Measurements from ENCODE around the gene HYAL2.

Gene HYAL2

DNA sequence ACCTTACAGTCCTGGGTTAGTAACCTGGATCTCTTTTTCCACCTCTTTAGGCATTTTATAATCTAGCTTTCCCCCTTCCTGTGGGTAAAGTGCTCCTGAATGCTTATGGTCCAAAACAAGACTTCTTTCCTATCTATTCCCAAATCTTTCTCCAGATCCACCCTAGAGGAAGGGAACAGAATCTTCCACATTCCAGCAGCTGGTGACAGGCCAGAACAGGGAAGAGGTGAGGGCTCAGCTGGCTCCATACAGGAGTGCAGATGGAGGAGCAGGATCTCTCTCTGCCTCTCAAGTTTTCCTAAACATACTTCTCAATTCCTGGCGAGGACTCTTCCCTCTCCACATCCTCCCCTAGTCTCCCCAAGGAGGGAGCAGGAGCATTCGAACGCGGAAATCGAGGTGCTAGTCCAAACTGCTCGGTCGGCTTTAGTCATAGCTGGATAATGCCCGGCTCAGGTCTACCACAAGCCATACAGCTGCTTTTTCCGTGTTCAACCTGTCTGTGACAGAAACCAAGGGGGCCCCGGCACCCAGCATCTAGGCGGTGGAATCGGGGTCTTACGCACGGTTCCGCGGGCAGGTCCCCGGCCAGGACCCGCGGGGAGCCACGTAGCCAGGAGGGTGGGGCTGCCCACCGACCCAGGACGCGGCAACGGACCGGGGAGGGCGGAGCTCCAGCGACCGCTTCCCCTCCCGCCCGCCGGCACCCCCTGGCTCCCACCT, 14.1 kb upstream of the HYAL2 start (continued):
- TF ChIP-seq SP2 (tag by site-specific recombination; IDR thresholded peaks at IDR 0.05) (no peak), REPIN1 (tag by site-specific recombination; IDR thresholded peaks at IDR 0.05; ENCODE audit: low read depth) (0 out of 2 replicates have a peak, but pooled peaks have one; percentile 40), ZNF223 (tag by site-specific recombination; IDR thresholded peaks at IDR 0.05) (peak; percentile 97), ZSCAN16 (tag by site-specific recombination; IDR thresholded peaks at IDR 0.05) (0 out of 2 replicates have a peak, but pooled peaks have one; percentile 26), ZBTB20 (tag by site-specific recombination; IDR thresholded peaks at IDR 0.05) (peak; percentile 99), ZNF335 (tag by site-specific recombination; conservative IDR thresholded peaks at IDR 0.05) (peak; percentile 35)

DNA sequence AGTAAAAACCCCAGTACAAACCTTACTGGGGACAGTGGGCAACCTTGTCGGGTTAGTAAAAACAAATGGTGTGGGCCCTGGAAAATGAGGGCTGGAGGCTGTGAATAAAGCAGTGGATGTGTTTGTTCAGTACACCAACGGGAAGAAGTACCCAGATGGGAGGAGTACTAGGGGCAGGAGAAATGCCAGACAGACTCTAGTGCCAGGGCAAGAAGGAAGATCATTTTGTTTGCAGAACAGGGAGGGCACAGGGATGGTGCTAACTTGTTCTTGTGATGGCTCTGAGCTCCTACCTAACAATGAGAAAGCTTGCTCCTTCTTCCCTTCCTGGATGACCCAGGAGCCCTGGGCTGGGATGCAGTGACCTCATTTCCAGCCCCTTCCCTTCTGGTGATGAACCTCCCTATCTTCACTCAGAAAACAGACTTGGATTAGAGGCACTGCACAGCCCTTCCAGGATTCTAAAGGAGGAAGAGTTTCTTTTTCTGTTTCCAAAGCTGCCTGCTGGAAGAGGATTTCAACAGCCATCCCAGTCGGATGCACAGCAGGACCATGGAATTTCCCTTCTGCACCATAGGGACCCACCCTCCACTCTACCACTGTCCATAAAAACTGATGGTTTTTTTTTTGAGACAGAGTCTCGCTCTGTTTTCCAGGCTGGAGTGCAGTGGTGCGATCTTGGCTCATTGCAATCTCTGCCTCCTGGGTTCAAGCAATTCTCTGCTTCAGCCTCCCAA, 12.0 kb upstream of the HYAL2 start:
- 0 out of 2 replicates have a peak, but pooled peaks have one; percentile 11 for TF ChIP-seq ZNF600 (tag by site-specific recombination; IDR thresholded peaks at IDR 0.05)
- no peak for TF ChIP-seq KLF9 (tag by site-specific recombination; IDR thresholded peaks at IDR 0.05; ENCODE audit: low read depth)
- no peak overlapping the region for H3K4me3 ChIP-seq (ENCODE audit: low read depth, low read length)
- H3K27ac ChIP-seq (ENCODE audit: extremely low read depth, low read depth, low read length) = no peak overlapping the region
- CTCF ChIA-PET = interaction anchor here (1.0 to 1.6 kb wide), 2 partner anchors 11 to 209 kb away, joined by 4 to 5 read pairs; no protein-coding TSS in a partner anchor
- H3K36me3 ChIP-seq (ENCODE audit: control insufficient read depth in 2 of 2, insufficient read depth in 1 of 2, low read length in 2 of 2) = peaks cover 3 to 51% of the 10 kb centered on the region in 2 experiments
- H3K4me1 ChIP-seq (ENCODE audit: control insufficient read depth, insufficient read depth, low read length) = no peaks in the 10 kb centered on the region; the same call in 1 of the 2 replicates
- no peaks in the 10 kb centered on the region for H3K9me3 ChIP-seq (ENCODE audit: control insufficient read depth, insufficient read depth, low read depth, low read length)
- POLR2A ChIA-PET = interaction anchor here (0.9 to 2.2 kb wide), 2 partner anchors 35 to 70 kb away, joined by 3 to 4 read pairs; partner anchors contain the start of genes HYAL3 and NAA80

DNA sequence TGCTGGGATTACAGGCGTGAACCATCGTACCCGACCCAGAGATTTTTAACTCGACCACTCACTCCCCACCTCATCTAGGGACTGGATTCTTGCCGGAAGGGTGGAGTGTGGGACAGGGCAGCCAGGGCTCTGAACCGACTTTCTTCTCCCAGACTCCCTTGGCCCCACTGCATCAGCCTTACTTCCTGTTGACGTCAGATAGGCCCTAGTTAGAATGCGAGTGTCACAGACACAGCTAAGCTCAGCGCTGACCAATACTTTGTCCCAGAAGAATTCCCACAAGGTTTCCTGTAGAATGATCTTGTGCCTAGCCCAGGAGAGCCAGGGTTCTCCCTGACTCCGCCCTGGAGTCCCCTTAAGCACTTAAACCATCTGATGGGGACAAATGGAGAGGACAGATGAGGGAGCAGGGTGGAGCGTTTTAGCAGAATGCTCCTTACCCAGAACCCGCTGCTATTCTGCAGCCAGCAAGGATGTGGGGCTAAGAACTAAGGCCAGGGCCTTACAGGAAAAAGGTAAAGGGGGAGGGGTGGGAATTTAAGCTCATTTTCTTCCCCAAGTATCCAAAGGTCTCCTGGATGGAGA, 11.3 kb upstream of the HYAL2 start:
- Histone ChIP-seq H3K27ac (ENCODE audit: extremely low read depth, low read depth, low read length) (no peak overlapping the region), H3K4me3 (ENCODE audit: low read depth, low read length) (no peak overlapping the region), H3K9me3 (ENCODE audit: control insufficient read depth, insufficient read depth, low read depth, low read length) (no peaks in the 10 kb centered on the region), H3K4me1 (ENCODE audit: control insufficient read depth, insufficient read depth, low read length) (no peaks in the 10 kb centered on the region; the same call in 1 of the 2 replicates), H3K36me3 (ENCODE audit: control insufficient read depth in 2 of 2, insufficient read depth in 1 of 2, low read length in 2 of 2) (peaks cover 3 to 55% of the 10 kb centered on the region in 2 experiments)
- POLR2A ChIA-PET = interaction anchor here (0.6 to 2.2 kb wide), 3 partner anchors 29 to 69 kb away, joined by 3 to 4 read pairs (median 3); partner anchors contain the start of genes HYAL3 and NAA80
- TF ChIP-seq ZNF610 (tag by site-specific recombination; IDR thresholded peaks at IDR 0.05; ENCODE audit: borderline replicate concordance) = no peak
- TF ChIP-seq HOXD13 (CRISPR knock-in tag; IDR thresholded peaks at IDR 0.05; ENCODE audit: borderline replicate concordance) = no peak
- no peak for TF ChIP-seq ZNF549 (tag by site-specific recombination; IDR thresholded peaks at IDR 0.05)
- TF ChIP-seq MYNN (tag by site-specific recombination; IDR thresholded peaks at IDR 0.05; ENCODE audit: borderline replicate concordance) = no peak
- TF ChIP-seq, protein P1, sequence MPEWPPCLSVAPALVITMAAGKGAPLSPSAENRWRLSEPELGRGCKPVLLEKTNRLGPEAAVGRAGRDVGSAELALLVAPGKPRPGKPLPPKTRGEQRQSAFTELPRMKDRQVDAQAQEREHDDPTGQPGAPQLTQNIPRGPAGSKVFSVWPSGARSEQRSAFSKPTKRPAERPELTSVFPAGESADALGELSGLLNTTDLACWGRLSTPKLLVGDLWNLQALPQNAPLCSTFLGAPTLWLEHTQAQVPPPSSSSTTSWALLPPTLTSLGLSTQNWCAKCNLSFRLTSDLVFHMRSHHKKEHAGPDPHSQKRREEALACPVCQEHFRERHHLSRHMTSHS (tag by site-specific recombination; IDR thresholded peaks at IDR 0.05) = no peak
- TF ChIP-seq ZNF16 (tag by site-specific recombination; IDR thresholded peaks at IDR 0.05; ENCODE audit: low read depth) = no peak
- TF ChIP-seq ZNF132 (tag by site-specific recombination; IDR thresholded peaks at IDR 0.05; ENCODE audit: borderline replicate concordance) = no peak
- TF ChIP-seq ZNF37A (tag by site-specific recombination; IDR thresholded peaks at IDR 0.05) = no peak
- CTCF ChIA-PET = interaction anchor here (1.0 to 1.6 kb wide), 2 partner anchors 10 to 210 kb away, joined by 4 to 5 read pairs; no protein-coding TSS in a partner anchor

DNA sequence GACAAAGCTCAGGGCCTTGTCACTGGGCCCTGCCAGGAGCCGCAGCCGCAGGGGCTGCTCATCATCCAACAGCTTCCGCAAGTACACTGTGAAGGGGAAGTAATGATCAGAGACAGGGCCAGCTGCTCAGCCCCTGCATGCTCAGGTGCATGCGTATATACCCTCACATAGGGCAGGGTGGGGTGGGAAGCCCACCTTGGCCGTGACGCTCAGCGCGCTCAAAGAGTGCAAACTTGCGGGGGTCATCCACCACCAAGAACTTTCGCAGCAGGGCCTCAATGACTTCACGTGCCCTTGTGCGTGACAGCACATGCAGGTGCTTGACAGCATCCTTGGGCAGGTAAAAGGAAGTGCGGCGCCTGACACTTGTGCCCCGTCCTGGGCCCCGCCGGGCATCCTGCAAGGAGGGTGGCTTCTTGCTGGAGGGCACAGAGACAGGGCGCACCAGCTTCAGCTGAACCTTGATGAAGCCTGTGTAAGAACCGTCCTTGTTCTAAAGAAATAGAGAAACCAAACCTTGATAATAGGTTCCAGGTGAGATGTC, 8.9 kb upstream of the HYAL2 start:
- ChIA-PET POLR2A (interaction anchor here (1.0 to 1.3 kb wide), 2 partner anchors 11 to 32 kb away, joined by 3 read pairs; partner anchors contain the start of genes HYAL3 and NAA80), CTCF (no interaction called here)
- H3K4me1 ChIP-seq (ENCODE audit: control insufficient read depth, insufficient read depth, low read length) = no peaks in the 10 kb centered on the region; the same call in 1 of the 2 replicates
- H3K9me3 ChIP-seq (ENCODE audit: control insufficient read depth, insufficient read depth, low read depth, low read length) = no peaks in the 10 kb centered on the region
- H3K36me3 ChIP-seq (ENCODE audit: control insufficient read depth in 2 of 2, insufficient read depth in 1 of 2, low read length in 2 of 2) = peaks cover 6 to 61% of the 10 kb centered on the region in 2 experiments
- H3K27ac ChIP-seq (ENCODE audit: extremely low read depth, low read depth, low read length) = no peak overlapping the region
- H3K4me3 ChIP-seq (ENCODE audit: low read depth, low read length) = no peak overlapping the region
- TF ChIP-seq ZNF626 (tag by site-specific recombination; IDR thresholded peaks at IDR 0.05) (no peak), ZNF214 (tag by site-specific recombination; IDR thresholded peaks at IDR 0.05; ENCODE audit: borderline replicate concordance) (no peak), ZNF501 (tag by site-specific recombination; IDR thresholded peaks at IDR 0.05) (no peak), ZNF571 (tag by site-specific recombination; IDR thresholded peaks at IDR 0.05) (no peak), ZNF157 (tag by site-specific recombination; IDR thresholded peaks at IDR 0.05) (no peak), ZNF223 (tag by site-specific recombination; IDR thresholded peaks at IDR 0.05) (no peak)
- TF ChIP-seq, protein P2, sequence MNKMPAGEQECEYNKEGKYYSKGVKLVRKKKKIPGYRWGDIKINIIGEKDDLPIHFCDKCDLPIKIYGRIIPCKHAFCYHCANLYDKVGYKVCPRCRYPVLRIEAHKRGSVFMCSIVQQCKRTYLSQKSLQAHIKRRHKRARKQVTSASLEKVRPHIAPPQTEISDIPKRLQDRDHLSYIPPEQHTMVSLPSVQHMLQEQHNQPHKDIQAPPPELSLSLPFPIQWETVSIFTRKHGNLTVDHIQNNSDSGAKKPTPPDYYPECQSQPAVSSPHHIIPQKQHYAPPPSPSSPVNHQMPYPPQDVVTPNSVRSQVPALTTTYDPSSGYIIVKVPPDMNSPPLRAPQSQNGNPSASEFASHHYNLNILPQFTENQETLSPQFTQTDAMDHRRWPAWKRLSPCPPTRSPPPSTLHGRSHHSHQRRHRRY (tag by site-specific recombination; IDR thresholded peaks at IDR 0.05) = no peak
- TF ChIP-seq, protein P3, sequence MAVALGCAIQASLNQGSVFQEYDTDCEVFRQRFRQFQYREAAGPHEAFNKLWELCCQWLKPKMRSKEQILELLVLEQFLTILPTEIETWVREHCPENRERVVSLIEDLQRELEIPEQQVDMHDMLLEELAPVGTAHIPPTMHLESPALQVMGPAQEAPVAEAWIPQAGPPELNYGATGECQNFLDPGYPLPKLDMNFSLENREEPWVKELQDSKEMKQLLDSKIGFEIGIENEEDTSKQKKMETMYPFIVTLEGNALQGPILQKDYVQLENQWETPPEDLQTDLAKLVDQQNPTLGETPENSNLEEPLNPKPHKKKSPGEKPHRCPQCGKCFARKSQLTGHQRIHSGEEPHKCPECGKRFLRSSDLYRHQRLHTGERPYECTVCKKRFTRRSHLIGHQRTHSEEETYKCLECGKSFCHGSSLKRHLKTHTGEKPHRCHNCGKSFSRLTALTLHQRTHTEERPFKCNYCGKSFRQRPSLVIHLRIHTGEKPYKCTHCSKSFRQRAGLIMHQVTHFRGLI (tag by site-specific recombination; IDR thresholded peaks at IDR 0.05) = no peak
